GM12891 (cell line): Measurements from ENCODE around the gene CGN.

ENCODE experiments used
- PAX5 ChIP-seq: IDR thresholded peaks from 2 replicates; pipeline ENCODE4 v1.6.1; 2011; ENCODE audit warnings: low read length, moderate library complexity, mild to moderate bottlenecking; ENCODE audit not compliant: insufficient read depth, severe bottlenecking
- POLR2A ChIP-seq: IDR thresholded peaks from 2 replicates; pipeline ENCODE4 v1.6.1; 2011; ENCODE audit warnings: low read depth, low read length, control low read depth
- POLR2AphosphoS5 ChIP-seq: IDR thresholded peaks from 2 replicates; pipeline ENCODE4 v1.6.1; 2011; ENCODE audit warnings: low read depth, low read length, control low read depth
- POU2F2 ChIP-seq: IDR thresholded peaks from 2 replicates; pipeline ENCODE4 v1.6.1; 2011; ENCODE audit warnings: low read depth, mild to moderate bottlenecking, control low read depth, low read length, moderate library complexity
- SPI1 ChIP-seq: IDR thresholded peaks from 2 replicates; pipeline ENCODE4 v1.6.1; 2011; ENCODE audit warnings: low read depth, low read length, control low read depth
- TAF1 ChIP-seq: IDR thresholded peaks from 2 replicates; pipeline ENCODE4 v1.6.1; 2011; ENCODE audit warnings: low read depth, low read length, control low read depth

- TF ChIP-seq POLR2AphosphoS5 (no peak), POLR2A (no peak), TAF1 (no peak), SPI1 (no peak), POU2F2 (no peak), PAX5 (no peak)
These were observed 42.5 kb downstream of the CGN start for GRCh38 chr1:151553659-151554058.
